Measurements from ENCODE around the gene RAD51.

Gene RAD51

GRCh38 chr15:40749151-40749630 is 54.2 kb downstream of the RAD51 start:
- H3K4me3 ChIP-seq (ENCODE audit: low read depth, low read length) = no peak overlapping the region
- DNase-seq (ENCODE audit: low read depth) = no peak
- TF ChIP-seq CTCF (IDR thresholded peaks at IDR 0.05; ENCODE audit: control insufficient read depth, extremely low read depth, insufficient read depth) = no peak

- DNase-seq (ENCODE audit: low read depth) = no peak
- no peak overlapping the region for H3K4me3 ChIP-seq (ENCODE audit: low read depth, low read length)
- TF ChIP-seq CTCF (IDR thresholded peaks at IDR 0.05; ENCODE audit: control insufficient read depth, extremely low read depth, insufficient read depth) = no peak
These were observed 55.9 kb downstream of the RAD51 start for GRCh38 chr15:40750885-40751284.

GRCh38 chr15:40751745-40752144 is 56.8 kb downstream of the RAD51 start:
- no peak for TF ChIP-seq CTCF (IDR thresholded peaks at IDR 0.05; ENCODE audit: control insufficient read depth, extremely low read depth, insufficient read depth)
- H3K4me3 ChIP-seq (ENCODE audit: low read depth, low read length) = no peak overlapping the region
- DNase-seq (ENCODE audit: low read depth) = no peak

GRCh38 chr15:40754574-40754882 is 59.6 kb downstream of the RAD51 start:
- no peak for TF ChIP-seq CTCF (IDR thresholded peaks at IDR 0.05; ENCODE audit: control insufficient read depth, extremely low read depth, insufficient read depth)
- DNase-seq (ENCODE audit: low read depth) = no peak

GRCh38 chr15:40754883-40755811 is 60.2 kb downstream of the RAD51 start, which contains the start of gene RMDN3:
Gene RMDN3, minus strand, starts transcription at chr15:40755254. Its CDS starts 471 bp downstream, at chr15:40754783.
- H3K4me3 ChIP-seq (ENCODE audit: low read depth, low read length) = peak within 1 kb of the TSS; percentile 99
- TF ChIP-seq CTCF (IDR thresholded peaks at IDR 0.05; ENCODE audit: control insufficient read depth, extremely low read depth, insufficient read depth) = no peak
- DNase-seq (ENCODE audit: low read depth) = peak; percentile 63

More at GRCh38 chr15:40754574-40754882, 59.6 kb downstream of the RAD51 start:
- peak overlapping the region; percentile 99 for H3K4me3 ChIP-seq (ENCODE audit: low read depth, low read length)

- no peak for DNase-seq (ENCODE audit: low read depth)
- peak overlapping the region; percentile 99 for H3K4me3 ChIP-seq (ENCODE audit: low read depth, low read length)
- no peak for TF ChIP-seq CTCF (IDR thresholded peaks at IDR 0.05; ENCODE audit: control insufficient read depth, extremely low read depth, insufficient read depth)
These were observed 60.8 kb downstream of the RAD51 start for GRCh38 chr15:40755812-40756208.
